K562 (cell line): ENCODE results near the gene VMP1. TPM values are rescaled to one million over a fixed set of nuclear protein-coding genes. Genes with fewer than 3 reads are reported as not detected.
A peak's percentile ranks its signal among the peaks of the same experiment; 100 is the strongest.

Experiments used
- CBFA2T3 ChIP-seq: fragments of 450-650 bp; IDR thresholded peaks from 2 replicates; pipeline ENCODE4 v1.6.1; 2017
- GABPA ChIP-seq: fragments of 200-800 bp; sonication (Bioruptor generic); conservative IDR thresholded peaks from 2 replicates; pipeline ENCODE4 v1.6.1; 2016; ENCODE audit warnings: low read depth, missing genetic modification characterization, missing compliant biosample characterization
- HDAC2 ChIP-seq: fragments of 450-650 bp; IDR thresholded peaks from 2 replicates; pipeline ENCODE4 v1.6.1; 2016; ENCODE audit warnings: mild to moderate bottlenecking
- HINFP ChIP-seq: fragments of 450-650 bp; conservative IDR thresholded peaks from 2 replicates; pipeline ENCODE4 v1.6.1; 2016; ENCODE audit warnings: missing genetic modification characterization, low read depth, mild to moderate bottlenecking, control low read depth, missing compliant biosample characterization
- HNRNPL ChIP-seq: fragments of 200-400 bp; formaldehyde crosslinking; IDR thresholded peaks from 2 replicates; pipeline ENCODE4 v1.6.1; 2017; ENCODE audit warnings: low read depth, mild to moderate bottlenecking, low read length
- MCM5 ChIP-seq: fragments of 450-650 bp; IDR thresholded peaks from 2 replicates; pipeline ENCODE4 v1.6.1; 2016; ENCODE audit warnings: low read depth
- NCOA1 ChIP-seq: fragments of 450-650 bp; IDR thresholded peaks from 2 replicates; pipeline ENCODE4 v1.6.1; 2016; ENCODE audit warnings: low read depth
- NR0B1 ChIP-seq: fragments of 450-650 bp; IDR thresholded peaks from one replicate; pipeline ENCODE4 v1.6.1; 2018; ENCODE audit warnings: mild to moderate bottlenecking, moderate library complexity; ENCODE audit not compliant: partially characterized antibody
- SMARCC2 ChIP-seq: fragments of 450-650 bp; IDR thresholded peaks from 2 replicates; pipeline ENCODE4 v1.6.1; 2017; ENCODE audit warnings: antibody characterized with exemption, moderate library complexity, mild to moderate bottlenecking, low read depth
- TBP ChIP-seq: optimal IDR thresholded peaks from 2 replicates; pipeline ENCODE3; 2011; ENCODE audit warnings: low read depth, low read length, improper control_type of control experiment
- THRAP3 ChIP-seq: fragments of 450-650 bp; IDR thresholded peaks from 2 replicates; pipeline ENCODE4 v1.6.1; 2016; ENCODE audit warnings: mild to moderate bottlenecking, inconsistent platforms, borderline replicate concordance
- ZBTB8A ChIP-seq: fragments of 450-650 bp; IDR thresholded peaks from 2 replicates; pipeline ENCODE4 v1.6.1; 2018; ENCODE audit warnings: mild to moderate bottlenecking, moderate library complexity; ENCODE audit not compliant: partially characterized antibody
- ZNF232 ChIP-seq: sonication (generic); formaldehyde crosslinking; IDR thresholded peaks from 2 replicates; pipeline ENCODE4 v1.8.0; 2022; ENCODE audit warnings: mild to moderate bottlenecking, missing genetic modification reagents
- ZNF584 ChIP-seq: fragments of 200-800 bp; sonication (Bioruptor generic); IDR thresholded peaks from 2 replicates; pipeline ENCODE4 v1.6.1; 2016; ENCODE audit warnings: low read depth, mild to moderate bottlenecking, missing genetic modification characterization, missing compliant biosample characterization
- polyA plus RNA-seq, 8 experiments: library from polyadenylated mRNA; depleted of rRNA in 4 of 8; stranded (reverse) in 5 of 8; unstranded in 3 of 8; fragments of >200 nt; fragmentation: Nextera tagmentation in 2 of 8; fragmentation: Illumina TruSeq in 1 of 8; extraction: Ambion mirVana in 2 of 8; extraction: Trizol in 1 of 8; gene quantifications; 2 replicates each; pipeline versions ENCODE4 v1.2.1 to v1.2.3, GENCODE V29; 2011 to 2014; ENCODE audit warnings: inconsistent platforms in 1 of 8, missing spikeins in 1 of 8
- total RNA-seq, 7 experiments: library from RNA; depleted of rRNA in 6 of 7; stranded (reverse); fragments of >200 nt in 6 of 7; fragmentation: Illumina TruSeq in 2 of 7; extraction: Trizol in 2 of 7; gene quantifications; 2 replicates each; pipeline versions ENCODE4 v1.2.1 to v1.2.3, GENCODE V29; 2011 to 2021; ENCODE audit warnings: low replicate concordance in 1 of 7
- TF ChIP-seq, protein P1 (sequence below): fragments of 450-650 bp; IDR thresholded peaks from 2 replicates; pipeline ENCODE4 v1.6.1; 2016; ENCODE audit warnings: antibody characterized with exemption
- TF ChIP-seq, protein P2 (sequence below): fragments of 250-450 bp; sonication (Bioruptor Pico); IDR thresholded peaks from 2 replicates; pipeline ENCODE4 v1.5.0; 2020; ENCODE audit warnings: mild to moderate bottlenecking, borderline replicate concordance
- TF ChIP-seq, protein P3 (sequence below): fragments of 450-650 bp; IDR thresholded peaks from 2 replicates; pipeline ENCODE4 v1.6.1; 2018; ENCODE audit not compliant: partially characterized antibody

Gene VMP1
- total and polyA plus RNA-seq, 9 of the 15 experiments (the other 6 are each of a cell fraction or from before 2014, with no cell fraction given) = 123 to 304 (median 151) TPM

DNA sequence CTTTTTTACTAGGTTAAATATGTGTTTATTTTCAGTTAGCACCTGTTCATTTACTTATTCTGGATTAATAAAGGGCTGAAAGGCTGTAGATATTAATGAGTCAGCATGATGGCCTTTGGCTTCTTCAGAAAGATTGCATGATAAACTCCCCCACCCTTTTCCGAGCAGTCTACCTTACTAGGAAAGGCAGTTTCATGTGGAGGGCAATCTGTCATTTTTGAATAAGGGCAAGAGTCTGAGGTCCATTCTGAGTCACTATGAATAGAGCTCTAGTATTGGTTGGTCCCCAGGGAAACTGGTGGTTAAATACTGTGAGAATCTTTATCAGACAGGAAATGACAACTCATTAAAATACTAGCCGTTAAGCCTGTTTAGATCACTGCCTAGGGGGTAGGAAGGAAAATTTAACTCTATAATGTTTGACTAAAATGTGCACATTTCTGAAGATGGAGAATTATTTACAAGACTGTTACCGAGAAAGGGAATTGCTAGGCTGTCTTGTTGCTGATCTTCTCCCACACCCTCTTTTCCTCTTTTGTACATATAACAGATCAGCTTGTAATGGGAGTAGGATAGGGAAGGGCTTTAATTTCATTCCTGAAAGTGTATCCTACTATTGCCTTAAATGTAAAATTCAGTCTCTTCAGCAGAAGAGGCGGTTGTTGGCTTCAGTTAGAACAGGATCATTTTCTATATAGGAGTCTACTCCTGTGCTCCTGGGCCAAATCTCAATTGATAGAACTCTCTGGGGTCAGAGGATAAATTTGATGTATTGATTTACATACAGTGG, 122.0 kb downstream of the VMP1 start (continued):
- TF ChIP-seq HNRNPL (no peak), ZBTB8A (no peak), ZNF584 (CRISPR knock-in tag) (0 out of 2 replicates have a peak, but pooled peaks have one; percentile 45), MCM5 (no peak), CBFA2T3 (peak; percentile 68), NCOA1 (peak; percentile 82), NR0B1 (no peak), ZNF232 (CRISPR knock-in tag) (no peak), THRAP3 (0 out of 2 replicates have a peak, but pooled peaks have one; percentile 61), GABPA (tag) (peak; percentile 79), SMARCC2 (peak; percentile 62; the same call in 1 of the 2 replicates), TBP (peak; percentile 50), HDAC2 (peak; percentile 70; the same call in 1 of the 2 replicates), HINFP (tag) (no peak)
- TF ChIP-seq, protein P1, sequence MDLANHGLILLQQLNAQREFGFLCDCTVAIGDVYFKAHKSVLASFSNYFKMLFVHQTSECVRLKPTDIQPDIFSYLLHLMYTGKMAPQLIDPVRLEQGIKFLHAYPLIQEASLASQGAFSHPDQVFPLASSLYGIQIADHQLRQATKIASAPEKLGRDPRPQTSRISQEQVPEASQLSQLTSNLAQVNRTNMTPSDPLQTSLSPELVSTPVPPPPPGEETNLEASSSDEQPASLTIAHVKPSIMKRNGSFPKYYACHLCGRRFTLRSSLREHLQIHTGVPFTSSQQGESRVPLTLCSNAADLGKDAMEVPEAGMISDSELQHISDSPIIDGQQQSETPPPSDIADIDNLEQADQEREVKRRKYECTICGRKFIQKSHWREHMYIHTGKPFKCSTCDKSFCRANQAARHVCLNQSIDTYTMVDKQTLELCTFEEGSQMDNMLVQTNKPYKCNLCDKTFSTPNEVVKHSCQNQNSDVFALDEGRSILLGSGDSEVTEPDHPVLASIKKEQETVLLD = peak; percentile 86
- TF ChIP-seq, protein P2, sequence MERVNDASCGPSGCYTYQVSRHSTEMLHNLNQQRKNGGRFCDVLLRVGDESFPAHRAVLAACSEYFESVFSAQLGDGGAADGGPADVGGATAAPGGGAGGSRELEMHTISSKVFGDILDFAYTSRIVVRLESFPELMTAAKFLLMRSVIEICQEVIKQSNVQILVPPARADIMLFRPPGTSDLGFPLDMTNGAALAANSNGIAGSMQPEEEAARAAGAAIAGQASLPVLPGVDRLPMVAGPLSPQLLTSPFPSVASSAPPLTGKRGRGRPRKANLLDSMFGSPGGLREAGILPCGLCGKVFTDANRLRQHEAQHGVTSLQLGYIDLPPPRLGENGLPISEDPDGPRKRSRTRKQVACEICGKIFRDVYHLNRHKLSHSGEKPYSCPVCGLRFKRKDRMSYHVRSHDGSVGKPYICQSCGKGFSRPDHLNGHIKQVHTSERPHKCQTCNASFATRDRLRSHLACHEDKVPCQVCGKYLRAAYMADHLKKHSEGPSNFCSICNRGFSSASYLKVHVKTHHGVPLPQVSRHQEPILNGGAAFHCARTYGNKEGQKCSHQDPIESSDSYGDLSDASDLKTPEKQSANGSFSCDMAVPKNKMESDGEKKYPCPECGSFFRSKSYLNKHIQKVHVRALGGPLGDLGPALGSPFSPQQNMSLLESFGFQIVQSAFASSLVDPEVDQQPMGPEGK (CRISPR knock-in tag) = no peak
- TF ChIP-seq, protein P3, sequence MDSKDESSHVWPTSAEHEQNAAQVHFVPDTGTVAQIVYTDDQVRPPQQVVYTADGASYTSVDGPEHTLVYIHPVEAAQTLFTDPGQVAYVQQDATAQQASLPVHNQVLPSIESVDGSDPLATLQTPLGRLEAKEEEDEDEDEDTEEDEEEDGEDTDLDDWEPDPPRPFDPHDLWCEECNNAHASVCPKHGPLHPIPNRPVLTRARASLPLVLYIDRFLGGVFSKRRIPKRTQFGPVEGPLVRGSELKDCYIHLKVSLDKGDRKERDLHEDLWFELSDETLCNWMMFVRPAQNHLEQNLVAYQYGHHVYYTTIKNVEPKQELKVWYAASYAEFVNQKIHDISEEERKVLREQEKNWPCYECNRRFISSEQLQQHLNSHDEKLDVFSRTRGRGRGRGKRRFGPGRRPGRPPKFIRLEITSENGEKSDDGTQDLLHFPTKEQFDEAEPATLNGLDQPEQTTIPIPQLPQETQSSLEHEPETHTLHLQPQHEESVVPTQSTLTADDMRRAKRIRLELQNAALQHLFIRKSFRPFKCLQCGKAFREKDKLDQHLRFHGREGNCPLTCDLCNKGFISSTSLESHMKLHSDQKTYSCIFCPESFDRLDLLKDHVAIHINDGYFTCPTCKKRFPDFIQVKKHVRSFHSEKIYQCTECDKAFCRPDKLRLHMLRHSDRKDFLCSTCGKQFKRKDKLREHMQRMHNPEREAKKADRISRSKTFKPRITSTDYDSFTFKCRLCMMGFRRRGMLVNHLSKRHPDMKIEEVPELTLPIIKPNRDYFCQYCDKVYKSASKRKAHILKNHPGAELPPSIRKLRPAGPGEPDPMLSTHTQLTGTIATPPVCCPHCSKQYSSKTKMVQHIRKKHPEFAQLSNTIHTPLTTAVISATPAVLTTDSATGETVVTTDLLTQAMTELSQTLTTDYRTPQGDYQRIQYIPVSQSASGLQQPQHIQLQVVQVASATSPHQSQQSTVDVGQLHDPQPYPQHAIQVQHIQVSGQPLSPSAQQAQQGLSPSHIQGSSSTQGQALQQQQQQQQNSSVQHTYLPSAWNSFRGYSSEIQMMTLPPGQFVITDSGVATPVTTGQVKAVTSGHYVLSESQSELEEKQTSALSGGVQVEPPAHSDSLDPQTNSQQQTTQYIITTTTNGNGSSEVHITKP = peak; percentile 43
